ENCODE measurements around the gene QTRT2.

QTRT2 gene

GRCh38 chr3:114122027-114122709 is 65.6 kb downstream of the QTRT2 start:
- no peak for DNase-seq (ENCODE audit: low read depth in 3 of 3)

- no peak for DNase-seq (ENCODE audit: low read depth in 3 of 3)
Measured at GRCh38 chr3:114126461-114126860, 69.9 kb downstream of the QTRT2 start.

- DNase-seq (ENCODE audit: low read depth in 3 of 3), result no peak
Measured at GRCh38 chr3:114127517-114127916, 71.0 kb downstream of the QTRT2 start.

GRCh38 chr3:114128231-114128630 is 71.7 kb downstream of the QTRT2 start:
- no peak for DNase-seq (ENCODE audit: low read depth in 3 of 3)

- no peak for DNase-seq (ENCODE audit: low read depth in 3 of 3)
Measured at GRCh38 chr3:114128826-114129225, 72.3 kb downstream of the QTRT2 start.

GRCh38 chr3:114132500-114132899 is 76.0 kb downstream of the QTRT2 start:
- DNase-seq (ENCODE audit: low read depth in 3 of 3), result no peak

- no peak for DNase-seq (ENCODE audit: low read depth in 3 of 3)
Measured at GRCh38 chr3:114133947-114134346, 77.4 kb downstream of the QTRT2 start.

All from stimulated activated CD4-positive, alpha-beta T cell treated with anti-CD3 and anti-CD28 coated beads, TNF-alpha, amount 100 ng/mL, for 4 hours (primary cell).